Renal pelvis (tissue), 3 donors: ENCODE measurements around the gene LEFTY2. TPM values are rescaled to one million over a fixed set of nuclear protein-coding genes. Genes with fewer than 3 reads are reported as not detected.

Experiments used
- polyA plus RNA-seq, 3 donors: library from polyadenylated mRNA; unstranded; fragments of 120-200 nt; gene quantifications; one replicate each; pipeline ENCODE4 v1.2.1, GENCODE V29; 2013; ENCODE audit not compliant: insufficient read length in 3 of 3

The LEFTY2 gene
- polyA plus RNA-seq, 3 donors: 0.83 to 1.0 (median 0.87) TPM

Other genes with a start within 250 kb of the LEFTY2 start
- 100 to 1,000 TPM; 389 to 411 (median 389) TPM for gene SRP9, start 163.4 kb downstream of the LEFTY2 start, polyA plus RNA-seq
- gene EPHX1, start 131.1 kb downstream of the LEFTY2 start, polyA plus RNA-seq: 10 to 100 TPM; 57.2 to 58.9 (median 58.7) TPM
- 10 to 100 TPM; 45.3 to 96.1 (median 89.7) TPM for gene TMEM63A, start 58.8 kb downstream of the LEFTY2 start, polyA plus RNA-seq
- gene LEFTY1, start 52.1 kb downstream of the LEFTY2 start, polyA plus RNA-seq: 1 to 10 TPM; 5.6 to 6.9 (median 6.7) TPM
- gene PYCR2, start 17.0 kb downstream of the LEFTY2 start, polyA plus RNA-seq: 10 to 100 TPM; 54.7 to 63.6 (median 57.1) TPM
- gene SDE2, start 58.1 kb upstream of the LEFTY2 start, polyA plus RNA-seq: 10 to 100 TPM; 18.9 to 22.5 (median 20.9) TPM
- 1,000 to 10,000 TPM; 1,024 to 1,273 (median 1,184) TPM for gene H3-3A, start 121.5 kb upstream of the LEFTY2 start, polyA plus RNA-seq
- 10 to 100 TPM; 42.9 to 57.0 (median 55.0) TPM for gene ACBD3, start 245.5 kb upstream of the LEFTY2 start, polyA plus RNA-seq